Activated T-cell treated with anti-CD3 and anti-CD28 coated beads, Interleukin-2, amount 50 U/mL, for 72 hours (primary cell): ENCODE data around the gene SPTSSA. TPM values are rescaled to one million over a fixed set of nuclear protein-coding genes. Genes with fewer than 3 reads are reported as not detected.
"Not testable (repeated sequence)": the region's sequence is repeated elsewhere in the genome, so short reads cannot be mapped to it uniquely, and the experiment has no call there.

Experiments used
- ATAC-seq, 2 donors: fragments of 150-1000 bp; cut with Tn5 transposase; replicated peaks in 1 of 2; 2 replicates each; pipeline ENCODE4 v1.10.0; 2021; ENCODE audit warnings: moderate library complexity in 2 of 2, mild to moderate bottlenecking in 1 of 2
- DNase-seq, 2 donors: peaks; one replicate each; pipeline ENCODE4 v3.0.0; 2021 to 2022; ENCODE audit warnings: mixed read lengths in 1 of 2
- H3K27ac Mint-ChIP-seq: one replicate; pipeline ENCODE4 v1.8.0; 2022; ENCODE audit warnings: mild to moderate bottlenecking, moderate library complexity, mixed read lengths
- H3K27me3 Mint-ChIP-seq: one replicate; pipeline ENCODE4 v1.8.0; 2022; ENCODE audit warnings: low read depth, mixed read lengths
- H3K36me3 Mint-ChIP-seq, 2 donors: one replicate each; pipeline ENCODE4 v1.8.0; 2022; ENCODE audit warnings: mixed read lengths in 2 of 2, mild to moderate bottlenecking in 1 of 2; ENCODE audit not compliant: insufficient read depth in 2 of 2
- H3K4me1 Mint-ChIP-seq: one replicate; pipeline ENCODE4 v1.8.0; 2022; ENCODE audit warnings: low read depth, mixed read lengths
- H3K4me3 Mint-ChIP-seq, 2 donors: one replicate each; pipeline ENCODE4 v1.8.0; 2022; ENCODE audit warnings: mild to moderate bottlenecking in 2 of 2, mixed read lengths in 2 of 2, moderate library complexity in 2 of 2
- H3K9me3 Mint-ChIP-seq, 2 donors: one replicate each; pipeline ENCODE4 v1.8.0; 2022; ENCODE audit warnings: mixed read lengths in 2 of 2
- total RNA-seq, 2 donors: library from RNA; stranded (reverse); gene quantifications; one replicate each; pipeline ENCODE4 v1.2.3, GENCODE V29; 2022

SPTSSA gene
- 1 to 10 TPM; 7.3 to 8.1 TPM for total RNA-seq

GRCh38 chr14:34462132-34462893, at the start of gene SPTSSA:
Gene SPTSSA (minus strand): TSS chr14:34462240. CDS start chr14:34462207, 33 bp downstream.
- Mint-ChIP-seq H3K27me3 (no peaks in the 10 kb centered on the region), H3K4me1 (peaks cover 16% of the 10 kb centered on the region), H3K27ac (peak within 1 kb of the TSS; percentile 81), H3K9me3 (no peaks in the 10 kb centered on the region), H3K36me3 (no peaks in the 10 kb centered on the region), H3K4me3 (peak within 1 kb of the TSS; percentile 85 to 94)
- DNase-seq (peak; percentile 93), ATAC-seq (peak; percentile 95 to 97)

- Mint-ChIP-seq H3K27ac (no peak overlapping the region), H3K4me3 (no peak overlapping the region), H3K27me3 (no peaks in the 10 kb centered on the region), H3K36me3 (no peaks in the 10 kb centered on the region), H3K9me3 (no peaks in the 10 kb centered on the region), H3K4me1 (no peaks in the 10 kb centered on the region)
- no peak for DNase-seq
- no peak for ATAC-seq
Measured at GRCh38 chr14:34507884-34508283, 45.8 kb upstream of the SPTSSA start.

- no peak overlapping the region for H3K4me3 Mint-ChIP-seq
- no peak overlapping the region for H3K27ac Mint-ChIP-seq
- DNase-seq (no peak), ATAC-seq (no peak)
- no peaks in the 10 kb centered on the region for H3K36me3 Mint-ChIP-seq
- no peaks in the 10 kb centered on the region for H3K9me3 Mint-ChIP-seq
- no peaks in the 10 kb centered on the region for H3K4me1 Mint-ChIP-seq
- no peaks in the 10 kb centered on the region for H3K27me3 Mint-ChIP-seq
Measured at GRCh38 chr14:34507459-34507858, 45.4 kb upstream of the SPTSSA start.

- H3K27me3 Mint-ChIP-seq, H3K36me3 Mint-ChIP-seq, ATAC-seq, DNase-seq, H3K4me3 Mint-ChIP-seq, H3K9me3 Mint-ChIP-seq, H3K27ac Mint-ChIP-seq, H3K4me1 Mint-ChIP-seq: not testable (repeated sequence)
Measured at GRCh38 chr14:34505124-34505491, 43.1 kb upstream of the SPTSSA start.

- DNase-seq: not testable (repeated sequence)
Measured at GRCh38 chr14:34504027-34504426, 42.0 kb upstream of the SPTSSA start.

GRCh38 chr14:34502545-34503225, 40.6 kb upstream of the SPTSSA start:
- Mint-ChIP-seq H3K27ac (no peak overlapping the region), H3K4me1 (no peaks in the 10 kb centered on the region), H3K9me3 (no peaks in the 10 kb centered on the region), H3K4me3 (no peak overlapping the region), H3K27me3 (no peaks in the 10 kb centered on the region), H3K36me3 (no peaks in the 10 kb centered on the region)
- ATAC-seq (no peak), DNase-seq (no peak)

More at GRCh38 chr14:34504027-34504426, 42.0 kb upstream of the SPTSSA start:
- H3K4me1 Mint-ChIP-seq, H3K27me3 Mint-ChIP-seq, H3K27ac Mint-ChIP-seq, ATAC-seq, H3K9me3 Mint-ChIP-seq, H3K36me3 Mint-ChIP-seq, H3K4me3 Mint-ChIP-seq: not testable (repeated sequence)

- Mint-ChIP-seq H3K9me3 (no peaks in the 10 kb centered on the region), H3K27ac (no peak overlapping the region), H3K36me3 (no peaks in the 10 kb centered on the region), H3K27me3 (no peaks in the 10 kb centered on the region), H3K4me3 (no peak overlapping the region), H3K4me1 (no peaks in the 10 kb centered on the region)
- ATAC-seq (no peak), DNase-seq (no peak)
Measured at GRCh38 chr14:34502001-34502400, 40.0 kb upstream of the SPTSSA start.

- no peaks in the 10 kb centered on the region for H3K36me3 Mint-ChIP-seq
- H3K27ac Mint-ChIP-seq: no peak overlapping the region
- no peaks in the 10 kb centered on the region for H3K9me3 Mint-ChIP-seq
- DNase-seq (no peak), ATAC-seq (no peak)
- no peaks in the 10 kb centered on the region for H3K27me3 Mint-ChIP-seq
- H3K4me3 Mint-ChIP-seq: no peak overlapping the region
- no peaks in the 10 kb centered on the region for H3K4me1 Mint-ChIP-seq
Measured at GRCh38 chr14:34501004-34501580, 39.1 kb upstream of the SPTSSA start.

GRCh38 chr14:34498684-34499412, 36.8 kb upstream of the SPTSSA start:
- no peak overlapping the region for H3K27ac Mint-ChIP-seq
- DNase-seq (no peak), ATAC-seq (no peak)
- no peaks in the 10 kb centered on the region for H3K9me3 Mint-ChIP-seq
- no peaks in the 10 kb centered on the region for H3K4me1 Mint-ChIP-seq
- H3K36me3 Mint-ChIP-seq: no peaks in the 10 kb centered on the region
- no peak overlapping the region for H3K4me3 Mint-ChIP-seq
- no peaks in the 10 kb centered on the region for H3K27me3 Mint-ChIP-seq

GRCh38 chr14:34496679-34497513, 34.9 kb upstream of the SPTSSA start:
- no peaks in the 10 kb centered on the region for H3K36me3 Mint-ChIP-seq
- H3K27ac Mint-ChIP-seq: no peak overlapping the region

GRCh38 chr14:34496007-34496678, 34.1 kb upstream of the SPTSSA start:
- Mint-ChIP-seq H3K4me3 (no peak overlapping the region), H3K27ac (no peak overlapping the region), H3K27me3 (no peaks in the 10 kb centered on the region), H3K9me3 (no peaks in the 10 kb centered on the region), H3K36me3 (no peaks in the 10 kb centered on the region), H3K4me1 (no peaks in the 10 kb centered on the region)
- ATAC-seq: no peak
- DNase-seq: no peak

More at GRCh38 chr14:34496679-34497513, 34.9 kb upstream of the SPTSSA start:
- DNase-seq: no peak
- H3K27me3 Mint-ChIP-seq: no peaks in the 10 kb centered on the region
- H3K9me3 Mint-ChIP-seq: no peaks in the 10 kb centered on the region
- no peak for ATAC-seq
- H3K4me1 Mint-ChIP-seq: no peaks in the 10 kb centered on the region
- no peak overlapping the region for H3K4me3 Mint-ChIP-seq

- no peaks in the 10 kb centered on the region for H3K4me1 Mint-ChIP-seq
- H3K27me3 Mint-ChIP-seq: no peaks in the 10 kb centered on the region
- H3K36me3 Mint-ChIP-seq: no peaks in the 10 kb centered on the region
- no peak overlapping the region for H3K27ac Mint-ChIP-seq
- no peaks in the 10 kb centered on the region for H3K9me3 Mint-ChIP-seq
- no peak for ATAC-seq
- no peak overlapping the region for H3K4me3 Mint-ChIP-seq
- DNase-seq: no peak
Measured at GRCh38 chr14:34489324-34489723, 27.3 kb upstream of the SPTSSA start.
